HFF-Myc (cell line): ENCODE results near the gene LRRC17.

Experiments
- DNase-seq: peaks from one replicate; pipeline ENCODE4 v3.0.0-alpha.2; 2011; ENCODE audit warnings: low read depth; ENCODE audit errors: extremely low read depth
- H3K4me3 ChIP-seq: replicated peaks from 2 replicates; pipeline ENCODE4 v1.5.1; 2011; ENCODE audit warnings: low read depth, mild to moderate bottlenecking, control low read depth, low read length
- TF ChIP-seq, protein P1 (sequence below): IDR thresholded peaks from 2 replicates; pipeline ENCODE4 v1.5.1; 2012; ENCODE audit warnings: mild to moderate bottlenecking, low read depth, low read length, control low read depth; ENCODE audit errors: missing control alignments

Gene LRRC17

DNA sequence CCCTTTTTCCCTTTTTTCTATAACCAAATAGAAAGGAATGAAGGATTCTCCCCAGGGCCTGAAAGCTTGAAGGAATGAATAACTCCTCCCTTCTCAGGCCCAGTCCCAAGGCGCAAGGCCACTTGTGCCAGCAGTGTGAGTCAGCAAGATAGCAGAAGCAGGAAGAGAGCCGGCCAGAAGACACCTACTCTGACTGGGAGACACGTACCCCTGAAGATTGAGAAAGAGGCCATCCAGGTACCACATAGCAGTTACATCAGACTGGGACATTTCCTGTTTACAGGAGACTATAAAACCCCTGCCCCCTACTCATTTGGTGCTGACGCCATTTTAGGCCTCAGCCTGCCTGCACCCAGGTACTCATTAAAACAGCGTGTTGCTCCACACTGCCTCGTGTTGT is 65.5 kb downstream of the LRRC17 start:
- TF ChIP-seq, protein P1, sequence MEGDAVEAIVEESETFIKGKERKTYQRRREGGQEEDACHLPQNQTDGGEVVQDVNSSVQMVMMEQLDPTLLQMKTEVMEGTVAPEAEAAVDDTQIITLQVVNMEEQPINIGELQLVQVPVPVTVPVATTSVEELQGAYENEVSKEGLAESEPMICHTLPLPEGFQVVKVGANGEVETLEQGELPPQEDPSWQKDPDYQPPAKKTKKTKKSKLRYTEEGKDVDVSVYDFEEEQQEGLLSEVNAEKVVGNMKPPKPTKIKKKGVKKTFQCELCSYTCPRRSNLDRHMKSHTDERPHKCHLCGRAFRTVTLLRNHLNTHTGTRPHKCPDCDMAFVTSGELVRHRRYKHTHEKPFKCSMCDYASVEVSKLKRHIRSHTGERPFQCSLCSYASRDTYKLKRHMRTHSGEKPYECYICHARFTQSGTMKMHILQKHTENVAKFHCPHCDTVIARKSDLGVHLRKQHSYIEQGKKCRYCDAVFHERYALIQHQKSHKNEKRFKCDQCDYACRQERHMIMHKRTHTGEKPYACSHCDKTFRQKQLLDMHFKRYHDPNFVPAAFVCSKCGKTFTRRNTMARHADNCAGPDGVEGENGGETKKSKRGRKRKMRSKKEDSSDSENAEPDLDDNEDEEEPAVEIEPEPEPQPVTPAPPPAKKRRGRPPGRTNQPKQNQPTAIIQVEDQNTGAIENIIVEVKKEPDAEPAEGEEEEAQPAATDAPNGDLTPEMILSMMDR: no peak
- no peak overlapping the region for H3K4me3 ChIP-seq
- DNase-seq: no peak

GRCh38 chr7:102979670-102980069 is 66.9 kb downstream of the LRRC17 start:
- no peak overlapping the region for H3K4me3 ChIP-seq
- DNase-seq: no peak
- TF ChIP-seq, protein P1: no peak

DNA sequence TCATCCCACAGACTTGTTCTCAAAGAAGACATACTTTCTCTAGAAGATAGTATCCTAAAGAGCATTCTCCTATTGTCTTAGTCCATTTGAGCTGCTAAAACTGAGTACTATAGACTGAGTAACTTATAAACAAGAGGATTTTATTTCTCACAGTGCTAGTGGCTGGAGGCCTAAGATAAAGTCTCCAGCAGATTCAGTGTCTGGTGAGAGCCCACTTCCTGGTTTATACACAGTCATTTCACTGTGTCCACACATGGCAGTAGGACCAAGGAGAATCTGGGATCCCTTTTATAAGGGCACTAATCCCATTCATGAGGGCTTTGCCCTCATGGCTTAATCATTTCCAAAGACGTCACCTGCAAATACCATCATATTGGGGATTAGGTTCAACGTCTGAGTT is 68.7 kb downstream of the LRRC17 start:
- DNase-seq: no peak
- TF ChIP-seq, protein P1: no peak
- no peak overlapping the region for H3K4me3 ChIP-seq

DNA sequence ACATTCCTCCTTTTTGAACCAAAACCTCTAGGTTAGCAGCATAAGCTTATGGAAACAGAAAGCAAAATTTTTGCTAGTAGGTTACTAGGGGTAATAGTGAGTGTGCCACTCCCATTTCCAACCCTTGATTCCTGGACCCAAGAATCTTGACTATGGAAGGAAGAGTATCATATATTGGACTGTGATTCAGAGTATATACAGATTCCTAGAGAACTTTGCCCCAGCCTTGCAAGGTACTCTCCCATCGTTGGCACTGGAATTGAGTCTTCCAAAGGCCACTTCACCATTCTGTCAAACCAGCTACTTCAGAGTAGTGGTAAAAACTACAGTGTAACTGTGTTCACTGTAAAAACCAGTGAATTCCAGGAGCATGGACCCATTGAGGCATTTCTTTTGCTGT is 69.4 kb downstream of the LRRC17 start:
- TF ChIP-seq, protein P1: no peak
- DNase-seq: no peak
- no peak overlapping the region for H3K4me3 ChIP-seq

DNA sequence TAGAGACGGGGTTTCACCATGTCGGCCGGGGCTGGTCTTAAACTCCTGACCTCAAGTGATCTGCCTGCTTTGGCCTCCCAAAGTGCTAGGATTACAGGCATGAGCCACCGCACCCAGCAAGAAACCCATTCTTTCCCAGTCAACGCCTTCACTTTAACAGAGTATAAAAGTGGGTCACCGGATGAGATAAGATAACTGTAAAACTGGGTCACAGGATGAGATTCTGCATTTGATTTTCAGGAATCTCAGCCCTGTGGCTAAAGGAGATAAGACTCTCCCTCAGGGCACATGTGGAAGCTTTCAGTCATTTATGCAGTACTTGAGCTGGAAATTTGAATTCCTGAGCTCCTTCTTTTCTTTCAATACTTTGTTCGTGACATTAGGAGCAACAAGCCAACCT is 70.8 kb downstream of the LRRC17 start:
- no peak for DNase-seq
- H3K4me3 ChIP-seq: no peak overlapping the region
- TF ChIP-seq, protein P1: no peak

GRCh38 chr7:102985176-102985783 is 72.5 kb downstream of the LRRC17 start:
- TF ChIP-seq, protein P1: no peak

DNA sequence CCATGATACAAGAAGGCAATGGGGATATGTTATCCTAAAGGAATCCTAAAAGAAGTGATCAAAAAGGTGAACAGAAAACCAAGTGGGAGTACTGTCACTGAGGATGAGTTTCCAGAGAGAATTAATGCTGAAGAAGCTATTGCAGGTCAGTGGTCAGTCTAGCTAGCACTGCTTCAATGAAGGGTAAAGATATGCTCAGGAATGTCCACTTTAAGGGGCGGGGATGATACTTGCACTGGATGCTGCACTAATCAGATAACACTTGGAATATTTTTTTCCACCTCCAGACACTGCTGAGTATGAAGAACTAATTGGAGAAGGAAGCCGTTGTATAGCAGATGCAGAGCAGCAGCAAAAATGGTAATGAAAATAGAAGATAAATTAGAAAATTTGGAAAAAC is 75.3 kb downstream of the LRRC17 start:
- TF ChIP-seq, protein P1: no peak
- H3K4me3 ChIP-seq: no peak overlapping the region
- no peak for DNase-seq

More at GRCh38 chr7:102985176-102985783, 72.5 kb downstream of the LRRC17 start:
- no peak for DNase-seq
- H3K4me3 ChIP-seq: no peak overlapping the region
